Neural cell (in vitro differentiated cells): ENCODE data around the gene MTOR. TPM values are rescaled to one million over a fixed set of nuclear protein-coding genes. Genes with fewer than 3 reads are reported as not detected.

Experiments
- H2AFZ ChIP-seq: fragments of 200-600, 300-800 bp; sonication (generic), shearing (Covaris generic); 2 replicates; pipeline ENCODE4 v1.6.0; 2014; ENCODE audit warnings: low read depth, mild to moderate bottlenecking, antibody characterized with exemption, low read length, moderate library complexity
- H3F3A ChIP-seq: fragments of 200-600 bp; shearing (Covaris generic); 2 replicates; pipeline ENCODE4 v1.6.1; 2016; ENCODE audit warnings: mild to moderate bottlenecking, moderate library complexity, mixed read lengths, antibody characterized with exemption, low read length; ENCODE audit not compliant: insufficient read depth, poor library complexity, severe bottlenecking
- H3K27ac ChIP-seq: fragments of 200-600, 300-800 bp; sonication (generic), shearing (Covaris generic); 2 replicates; pipeline ENCODE4 v1.5.1; 2014; ENCODE audit warnings: mild to moderate bottlenecking, low read length, moderate library complexity
- H3K27me3 ChIP-seq: fragments of 300-800, 200-600 bp; sonication (generic), shearing (Covaris generic); 2 replicates; pipeline ENCODE4 v1.6.0; 2014; ENCODE audit warnings: mild to moderate bottlenecking, low read depth, low read length, moderate library complexity; ENCODE audit not compliant: insufficient read depth
- H3K36me3 ChIP-seq: fragments of 300-800, 200-600 bp; sonication (generic), shearing (Covaris generic); 2 replicates; pipeline ENCODE4 v1.5.1; 2014; ENCODE audit warnings: mild to moderate bottlenecking, antibody characterized with exemption, low read length, moderate library complexity; ENCODE audit not compliant: insufficient read depth
- H3K4me2 ChIP-seq: fragments of 300-800, 200-600 bp; sonication (generic), shearing (Covaris generic); 2 replicates; pipeline ENCODE4 v1.6.0; 2014; ENCODE audit warnings: mild to moderate bottlenecking, low read length
- H3K4me3 ChIP-seq: fragments of 300-800, 200-600 bp; sonication (generic), shearing (Covaris generic); 2 replicates; pipeline ENCODE4 v1.5.1; 2014; ENCODE audit warnings: mild to moderate bottlenecking, low read length, moderate library complexity
- H3K79me2 ChIP-seq: fragments of 200-600 bp; shearing (Covaris generic); replicated peaks from 2 replicates; pipeline ENCODE4 v1.6.0; 2014; ENCODE audit warnings: mild to moderate bottlenecking, low read length, moderate library complexity; ENCODE audit not compliant: insufficient read depth
- H3K9ac ChIP-seq: fragments of 300-800, 200-600 bp; sonication (generic), shearing (Covaris generic); 2 replicates; pipeline ENCODE4 v1.6.1; 2016; ENCODE audit warnings: mild to moderate bottlenecking, low read length, mixed read lengths
- H3K9me2 ChIP-seq: fragments of 200-600 bp; shearing (Covaris generic); 2 replicates; pipeline ENCODE4 v1.6.1; 2016; ENCODE audit warnings: mild to moderate bottlenecking, low read length, mixed read lengths; ENCODE audit not compliant: insufficient read depth
- H3K9me3 ChIP-seq: fragments of 200-600, 300-800 bp; sonication (generic), shearing (Covaris generic); 2 replicates; pipeline ENCODE4 v1.6.1; 2016; ENCODE audit warnings: mild to moderate bottlenecking, mixed run types, low read length, moderate library complexity, mixed read lengths
- H4K20me1 ChIP-seq: fragments of 200-600 bp; shearing (Covaris generic); 2 replicates; pipeline ENCODE4 v1.6.1; 2016; ENCODE audit warnings: mild to moderate bottlenecking, mixed run types; ENCODE audit not compliant: insufficient read depth
- EP300 ChIP-seq: fragments of 450-650 bp; conservative IDR thresholded peaks from 2 replicates; pipeline ENCODE4 v1.6.1; 2014; ENCODE audit warnings: antibody characterized with exemption, mild to moderate bottlenecking, moderate library complexity; ENCODE audit not compliant: poor library complexity, severe bottlenecking
- EZH2 ChIP-seq: fragments of 200-600, 300-800 bp; shearing (Covaris generic), sonication (generic); IDR thresholded peaks from 2 replicates; pipeline ENCODE4 v1.6.1; 2014; ENCODE audit warnings: antibody characterized with exemption, low read length, borderline replicate concordance, mild to moderate bottlenecking; ENCODE audit not compliant: insufficient read depth, poor library complexity, severe bottlenecking
- MXI1 ChIP-seq: fragments of 450-650 bp; conservative IDR thresholded peaks from 2 replicates; pipeline ENCODE4 v1.6.1; 2014; ENCODE audit warnings: antibody characterized with exemption, mild to moderate bottlenecking; ENCODE audit not compliant: poor library complexity, severe bottlenecking
- POLR2AphosphoS5 ChIP-seq: IDR thresholded peaks from 2 replicates; pipeline ENCODE4 v1.6.1; 2012
- RAD21 ChIP-seq: fragments of 450-650 bp; conservative IDR thresholded peaks from 2 replicates; pipeline ENCODE4 v1.6.1; 2014; ENCODE audit warnings: antibody characterized with exemption, mild to moderate bottlenecking, moderate library complexity
- SMC3 ChIP-seq: fragments of 450-650 bp; conservative IDR thresholded peaks from 2 replicates; pipeline ENCODE4 v1.6.1; 2014; ENCODE audit warnings: antibody characterized with exemption, mild to moderate bottlenecking, moderate library complexity; ENCODE audit not compliant: poor library complexity
- TAF1 ChIP-seq: IDR thresholded peaks from 2 replicates; pipeline ENCODE4 v1.6.1; 2012; ENCODE audit warnings: low read depth
- polyA plus RNA-seq: library from polyadenylated mRNA; depleted of rRNA; stranded (reverse); fragments of >200 nt; gene quantifications from 2 replicates; pipeline ENCODE4 v1.2.3, GENCODE V29; 2014
- TF ChIP-seq, protein P1 (sequence below): IDR thresholded peaks from 2 replicates; pipeline ENCODE4 v1.6.1; 2012; ENCODE audit warnings: borderline replicate concordance
- TF ChIP-seq, protein P2 (sequence below): fragments of 450-650 bp; IDR thresholded peaks from 2 replicates; pipeline ENCODE4 v1.5.1; 2014; ENCODE audit warnings: antibody characterized with exemption, mild to moderate bottlenecking, moderate library complexity; ENCODE audit not compliant: poor library complexity, severe bottlenecking

Gene MTOR
- polyA plus RNA-seq, 1 donor from 2014 or later: 41.2 TPM

DNA sequence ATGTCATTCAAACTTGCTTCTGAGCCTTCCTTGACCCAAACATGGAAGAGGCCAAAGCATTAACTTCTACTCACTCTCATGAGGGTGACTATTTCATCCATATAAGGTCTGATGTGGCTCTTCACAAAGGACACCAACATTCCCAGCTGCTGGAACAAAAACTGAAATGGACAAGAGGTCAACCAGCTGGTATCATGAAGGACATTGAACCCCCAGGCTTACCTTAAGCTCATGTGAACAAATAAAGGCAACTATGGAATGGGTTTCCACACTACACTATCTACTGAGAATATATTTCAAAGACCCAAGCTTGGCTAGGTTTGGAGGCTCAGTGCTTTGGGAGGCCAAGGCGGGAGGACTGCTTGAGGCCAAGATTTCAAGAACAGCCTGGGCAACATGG, 46.3 kb downstream of the MTOR start:
- H3K9ac ChIP-seq: no peak overlapping the region
- H3K9me3 ChIP-seq: no peaks in the 10 kb centered on the region
- H3F3A ChIP-seq: no peaks in the 10 kb centered on the region
- H3K4me2 ChIP-seq: no peak overlapping the region
- peaks cover 4% of the 10 kb centered on the region for H3K36me3 ChIP-seq
- no peak overlapping the region for H3K27ac ChIP-seq
- H3K79me2 ChIP-seq: no peaks in the 10 kb centered on the region
- no peaks in the 10 kb centered on the region for H4K20me1 ChIP-seq
- TF ChIP-seq MXI1 (no peak), RAD21 (no peak), SMC3 (no peak), POLR2AphosphoS5 (no peak), EP300 (no peak), EZH2 (no peak), TAF1 (no peak)
- TF ChIP-seq, protein P1, sequence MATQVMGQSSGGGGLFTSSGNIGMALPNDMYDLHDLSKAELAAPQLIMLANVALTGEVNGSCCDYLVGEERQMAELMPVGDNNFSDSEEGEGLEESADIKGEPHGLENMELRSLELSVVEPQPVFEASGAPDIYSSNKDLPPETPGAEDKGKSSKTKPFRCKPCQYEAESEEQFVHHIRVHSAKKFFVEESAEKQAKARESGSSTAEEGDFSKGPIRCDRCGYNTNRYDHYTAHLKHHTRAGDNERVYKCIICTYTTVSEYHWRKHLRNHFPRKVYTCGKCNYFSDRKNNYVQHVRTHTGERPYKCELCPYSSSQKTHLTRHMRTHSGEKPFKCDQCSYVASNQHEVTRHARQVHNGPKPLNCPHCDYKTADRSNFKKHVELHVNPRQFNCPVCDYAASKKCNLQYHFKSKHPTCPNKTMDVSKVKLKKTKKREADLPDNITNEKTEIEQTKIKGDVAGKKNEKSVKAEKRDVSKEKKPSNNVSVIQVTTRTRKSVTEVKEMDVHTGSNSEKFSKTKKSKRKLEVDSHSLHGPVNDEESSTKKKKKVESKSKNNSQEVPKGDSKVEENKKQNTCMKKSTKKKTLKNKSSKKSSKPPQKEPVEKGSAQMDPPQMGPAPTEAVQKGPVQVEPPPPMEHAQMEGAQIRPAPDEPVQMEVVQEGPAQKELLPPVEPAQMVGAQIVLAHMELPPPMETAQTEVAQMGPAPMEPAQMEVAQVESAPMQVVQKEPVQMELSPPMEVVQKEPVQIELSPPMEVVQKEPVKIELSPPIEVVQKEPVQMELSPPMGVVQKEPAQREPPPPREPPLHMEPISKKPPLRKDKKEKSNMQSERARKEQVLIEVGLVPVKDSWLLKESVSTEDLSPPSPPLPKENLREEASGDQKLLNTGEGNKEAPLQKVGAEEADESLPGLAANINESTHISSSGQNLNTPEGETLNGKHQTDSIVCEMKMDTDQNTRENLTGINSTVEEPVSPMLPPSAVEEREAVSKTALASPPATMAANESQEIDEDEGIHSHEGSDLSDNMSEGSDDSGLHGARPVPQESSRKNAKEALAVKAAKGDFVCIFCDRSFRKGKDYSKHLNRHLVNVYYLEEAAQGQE: no peak
- TF ChIP-seq, protein P2, sequence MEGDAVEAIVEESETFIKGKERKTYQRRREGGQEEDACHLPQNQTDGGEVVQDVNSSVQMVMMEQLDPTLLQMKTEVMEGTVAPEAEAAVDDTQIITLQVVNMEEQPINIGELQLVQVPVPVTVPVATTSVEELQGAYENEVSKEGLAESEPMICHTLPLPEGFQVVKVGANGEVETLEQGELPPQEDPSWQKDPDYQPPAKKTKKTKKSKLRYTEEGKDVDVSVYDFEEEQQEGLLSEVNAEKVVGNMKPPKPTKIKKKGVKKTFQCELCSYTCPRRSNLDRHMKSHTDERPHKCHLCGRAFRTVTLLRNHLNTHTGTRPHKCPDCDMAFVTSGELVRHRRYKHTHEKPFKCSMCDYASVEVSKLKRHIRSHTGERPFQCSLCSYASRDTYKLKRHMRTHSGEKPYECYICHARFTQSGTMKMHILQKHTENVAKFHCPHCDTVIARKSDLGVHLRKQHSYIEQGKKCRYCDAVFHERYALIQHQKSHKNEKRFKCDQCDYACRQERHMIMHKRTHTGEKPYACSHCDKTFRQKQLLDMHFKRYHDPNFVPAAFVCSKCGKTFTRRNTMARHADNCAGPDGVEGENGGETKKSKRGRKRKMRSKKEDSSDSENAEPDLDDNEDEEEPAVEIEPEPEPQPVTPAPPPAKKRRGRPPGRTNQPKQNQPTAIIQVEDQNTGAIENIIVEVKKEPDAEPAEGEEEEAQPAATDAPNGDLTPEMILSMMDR: no peak
- no peaks in the 10 kb centered on the region for H3K9me2 ChIP-seq
- no peaks in the 10 kb centered on the region for H3K27me3 ChIP-seq
- no peak overlapping the region for H2AFZ ChIP-seq
- H3K4me3 ChIP-seq: no peak overlapping the region

- Histone ChIP-seq H3K4me3 (no peak overlapping the region), H3K9me2 (no peaks in the 10 kb centered on the region), H3K79me2 (no peaks in the 10 kb centered on the region), H4K20me1 (no peaks in the 10 kb centered on the region), H3K27ac (no peak overlapping the region), H2AFZ (no peak overlapping the region), H3K36me3 (peaks cover 4% of the 10 kb centered on the region), H3K27me3 (no peaks in the 10 kb centered on the region), H3K9ac (no peak overlapping the region), H3K4me2 (no peak overlapping the region), H3K9me3 (no peaks in the 10 kb centered on the region), H3F3A (no peaks in the 10 kb centered on the region)
- TF ChIP-seq RAD21: no peak
- no peak for TF ChIP-seq MXI1
- TF ChIP-seq SMC3: no peak
- TF ChIP-seq, protein P2: no peak
- no peak for TF ChIP-seq TAF1
- TF ChIP-seq POLR2AphosphoS5: no peak
- TF ChIP-seq, protein P1: no peak
- TF ChIP-seq EP300: no peak
- no peak for TF ChIP-seq EZH2
Observed at GRCh38 chr1:11215381-11216005, 46.9 kb downstream of the MTOR start.
